Activated B cell treated with CpG ODN at 0.5 μM for 24 hours (primary cell): Measurements from ENCODE around the gene FES. TPM values are rescaled to one million over a fixed set of nuclear protein-coding genes. Genes with fewer than 3 reads are reported as not detected.

Source experiments
- ATAC-seq: fragments of 200-7000 bp; cut with Tn5 transposase; one replicate; pipeline ENCODE4 v1.10.0; 2021; ENCODE audit warnings: low read depth, mild to moderate bottlenecking, moderate library complexity
- CTCF ChIA-PET: fragments of 350-600 bp; sonication (Branson Sonifier 250); formaldehyde crosslinking; loops from one replicate; lab custom pipeline; 2021; ENCODE audit warnings: antibody characterized with exemption; lab: Charles Lee
- POLR2A ChIA-PET: fragments of 350-600 bp; sonication (Branson Sonifier 250); formaldehyde crosslinking; loops from one replicate; lab custom pipeline; 2021; ENCODE audit warnings: antibody characterized with exemption; lab: Charles Lee
- DNase-seq: peaks from one replicate; pipeline ENCODE4 v3.0.0; 2022
- H3K27ac Mint-ChIP-seq: one replicate; pipeline ENCODE4 v1.8.0; 2020; ENCODE audit warnings: mixed read lengths
- H3K27me3 Mint-ChIP-seq: one replicate; pipeline ENCODE4 v1.8.0; 2021; ENCODE audit warnings: mixed read lengths
- H3K36me3 Mint-ChIP-seq: one replicate; pipeline ENCODE4 v1.8.0; 2021; ENCODE audit warnings: low read depth, mixed read lengths
- H3K4me1 Mint-ChIP-seq: one replicate; pipeline ENCODE4 v1.8.0; 2021; ENCODE audit warnings: mixed read lengths
- H3K4me3 Mint-ChIP-seq: one replicate; pipeline ENCODE4 v1.8.0; 2020; ENCODE audit warnings: mild to moderate bottlenecking, mixed read lengths
- H3K9me3 Mint-ChIP-seq: one replicate; pipeline ENCODE4 v1.8.0; 2020; ENCODE audit warnings: mixed read lengths
- CTCF ChIP-seq: fragments of 200-600 bp; IDR thresholded peaks from one replicate; pipeline ENCODE4 v1.8.0; 2022; ENCODE audit warnings: antibody characterized with exemption, mild to moderate bottlenecking
- intact Hi-C: fragments of 100-400 bp; cut with micrococcal nuclease; formaldehyde crosslinking; loops from one replicate; pipeline ENCODE4 v1.15.1; 2024
- total RNA-seq: library from RNA; stranded (reverse); gene quantifications from 2 replicates; pipeline ENCODE4 v1.2.3, GENCODE V29; 2022

The FES gene
- total RNA-seq, 1 donor from 2014 or later = 27.4 TPM

DNA sequence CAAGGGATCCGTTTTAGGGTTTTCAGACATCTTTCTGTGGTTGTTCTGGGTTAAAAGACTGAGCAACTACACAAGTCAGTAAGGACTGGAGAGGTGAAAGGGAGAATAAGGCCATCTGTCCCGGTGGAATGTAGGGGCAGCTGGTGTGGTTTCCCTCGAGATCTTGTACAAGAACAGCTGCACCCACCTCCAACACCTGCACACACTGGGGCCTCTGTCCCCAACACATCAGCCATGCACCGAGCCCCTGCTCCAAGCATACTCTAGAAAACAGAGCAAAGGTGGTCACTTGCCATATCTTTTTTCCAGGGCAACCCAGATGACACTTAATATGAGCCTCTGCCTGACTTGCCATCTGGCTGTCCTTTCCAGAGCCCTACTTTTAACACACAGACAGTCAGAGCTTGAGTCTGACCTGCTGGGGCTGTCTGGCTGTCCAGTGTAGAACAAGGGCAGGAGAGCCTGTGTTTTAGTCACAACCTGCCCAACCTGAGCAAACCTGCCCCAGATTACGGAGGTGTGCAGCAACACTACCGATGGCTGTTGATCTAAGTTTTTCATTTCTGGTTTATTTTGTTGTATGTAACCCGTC is 31.0 kb downstream of the FES start:
- peaks cover 10% of the 10 kb centered on the region for H3K4me1 Mint-ChIP-seq
- POLR2A ChIA-PET = interaction anchor here (0.7 to 0.9 kb wide), 2 partner anchors 12 to 197 kb away, joined by 4 read pairs; partner anchors contain the start of gene MAN2A2

DNA sequence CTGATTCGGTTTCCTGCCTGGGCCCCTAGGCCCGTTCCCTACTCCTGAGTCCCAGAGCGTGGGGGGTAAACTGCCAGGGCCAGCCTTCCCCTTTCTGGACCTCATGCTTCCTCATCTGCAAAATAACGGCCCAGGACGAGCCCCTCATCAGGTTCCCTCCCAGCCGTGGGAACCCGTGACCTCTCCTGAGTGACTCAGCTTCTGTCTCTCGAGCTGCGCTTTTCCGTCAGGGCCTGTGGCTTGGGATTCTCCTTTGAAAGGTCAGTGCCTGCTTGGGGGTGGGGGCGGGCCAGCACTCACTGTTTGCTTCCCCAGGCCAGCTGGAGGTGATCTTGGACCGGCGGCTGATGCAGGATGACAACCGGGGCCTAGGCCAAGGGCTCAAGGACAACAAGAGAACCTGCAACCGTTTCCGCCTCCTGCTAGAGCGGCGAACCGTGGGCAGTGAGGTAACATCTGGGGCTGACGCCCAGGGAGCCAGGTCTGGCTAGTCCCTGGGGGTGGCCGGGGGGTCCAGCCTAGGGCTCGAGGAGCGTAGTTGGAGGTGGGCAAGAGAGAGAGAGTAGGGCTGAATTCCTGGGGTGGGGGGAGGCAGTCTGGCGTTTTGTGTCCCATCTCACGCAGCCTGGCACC is 31.6 kb downstream of the FES start:
- ChIA-PET POLR2A (interaction anchor here (0.7 to 0.9 kb wide), 2 partner anchors 13 to 198 kb away, joined by 4 read pairs; partner anchors contain the start of gene MAN2A2), CTCF (no interaction called here)
- Mint-ChIP-seq H3K27ac (peak overlapping the region; percentile 21), H3K36me3 (peaks cover 93% of the 10 kb centered on the region), H3K27me3 (no peaks in the 10 kb centered on the region), H3K4me1 (peaks cover 10% of the 10 kb centered on the region), H3K9me3 (no peaks in the 10 kb centered on the region), H3K4me3 (no peak overlapping the region)
- ATAC-seq = peak; percentile 31
- DNase-seq = no peak
- no peak for TF ChIP-seq CTCF
- intact Hi-C loops = loop anchor here (1.0 kb wide), 1 partner anchor 13 kb away; the partner anchor contains the start of gene MAN2A2

More for the DNA sequence above, 31.0 kb downstream of the FES start:
- Mint-ChIP-seq H3K36me3 (peaks cover 93% of the 10 kb centered on the region), H3K4me3 (no peak overlapping the region), H3K9me3 (no peaks in the 10 kb centered on the region), H3K27me3 (no peaks in the 10 kb centered on the region), H3K27ac (no peak overlapping the region)
- intact Hi-C loops = loop anchor here (1.0 kb wide), 1 partner anchor 12 kb away; the partner anchor contains the start of gene MAN2A2
- CTCF ChIA-PET = no interaction called here
- DNase-seq = no peak
- TF ChIP-seq CTCF = no peak
- ATAC-seq = no peak

DNA sequence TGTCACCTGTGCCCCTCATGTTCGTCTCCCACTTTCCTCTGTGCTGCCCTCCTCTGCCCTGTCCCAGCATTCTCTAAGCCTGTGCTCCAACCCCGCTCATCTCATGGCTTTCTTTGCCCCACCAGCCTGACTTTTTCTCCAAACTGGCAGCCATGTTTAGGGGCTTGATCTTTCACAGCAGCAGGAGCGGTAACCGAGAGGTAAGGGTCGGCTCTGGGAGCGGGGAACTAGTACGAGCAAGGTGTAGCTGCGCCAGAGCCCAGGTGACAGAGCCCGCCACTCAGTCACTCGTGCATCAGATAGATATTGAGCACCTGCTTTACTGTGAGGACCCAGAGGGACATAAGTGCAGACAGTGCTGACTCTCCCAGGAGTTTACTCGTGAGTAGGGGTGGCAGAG is 32.2 kb downstream of the FES start:
- ATAC-seq (no peak), DNase-seq (no peak)
- intact Hi-C loops = no loop called here
- Mint-ChIP-seq H3K9me3 (no peaks in the 10 kb centered on the region), H3K4me3 (no peak overlapping the region), H3K27me3 (no peaks in the 10 kb centered on the region), H3K36me3 (peaks cover 93% of the 10 kb centered on the region), H3K4me1 (peaks cover 10% of the 10 kb centered on the region), H3K27ac (no peak overlapping the region)
- ChIA-PET POLR2A (interaction anchor here (0.9 kb wide), 1 partner anchor 13 kb away, joined by 4 read pairs; the partner anchor contains the start of gene MAN2A2), CTCF (no interaction called here)
- TF ChIP-seq CTCF = no peak

GRCh38 chr15:90917569-90917968 is 33.3 kb downstream of the FES start:
- Mint-ChIP-seq H3K36me3 (peaks cover 86% of the 10 kb centered on the region), H3K27me3 (no peaks in the 10 kb centered on the region), H3K27ac (no peak overlapping the region), H3K4me1 (peaks cover 10% of the 10 kb centered on the region), H3K9me3 (no peaks in the 10 kb centered on the region), H3K4me3 (no peak overlapping the region)
- no peak for DNase-seq
- CTCF ChIA-PET = interaction anchor here (1.2 kb wide), 1 partner anchor 14 kb away, joined by 3 read pairs; no protein-coding TSS in a partner anchor
- TF ChIP-seq CTCF = no peak
- intact Hi-C loops = no loop called here
- no peak for ATAC-seq
- POLR2A ChIA-PET = interaction anchor here (0.6 to 0.8 kb wide), 2 partner anchors 9 to 13 kb away, joined by 3 read pairs; no protein-coding TSS in a partner anchor
